Natural killer cell (primary cell): ENCODE measurements around the gene VAV1. TPM values are rescaled to one million over a fixed set of nuclear protein-coding genes. Genes with fewer than 3 reads are reported as not detected.

Source experiments
- ATAC-seq, 3 donors: fragments of 150-1000 bp in 2 of 3; fragments of 200-7000 bp in 1 of 3; cut with Tn5 transposase; 1 replicate in 1 of 3; 2 replicates in 2 of 3; pipeline ENCODE4 v1.10.0; 2021; ENCODE audit warnings: mild to moderate bottlenecking in 2 of 3, moderate library complexity in 2 of 3
- DNase-seq, 2 donors: peaks; one replicate each; pipeline versions ENCODE4 v3.0.0 to v3.0.0-alpha.2; 2013 to 2021; ENCODE audit warnings: mixed read lengths in 1 of 2
- H3K27ac ChIP-seq: one replicate; pipeline ENCODE4 v1.5.1; 2013; ENCODE audit warnings: mild to moderate bottlenecking, low read length
- H3K27me3 ChIP-seq: one replicate; pipeline ENCODE4 v1.6.1; 2013; ENCODE audit warnings: low read length; ENCODE audit not compliant: control insufficient read depth, insufficient read depth
- H3K36me3 ChIP-seq: one replicate; pipeline ENCODE4 v1.6.1; 2013; ENCODE audit warnings: low read length; ENCODE audit not compliant: control insufficient read depth, insufficient read depth
- H3K4me1 ChIP-seq: one replicate; pipeline ENCODE4 v1.6.1; 2013; ENCODE audit warnings: low read length; ENCODE audit not compliant: control insufficient read depth, insufficient read depth
- H3K4me3 ChIP-seq: one replicate; pipeline ENCODE4 v1.5.1; 2013; ENCODE audit warnings: low read length
- H3K9me3 ChIP-seq: one replicate; pipeline ENCODE4 v1.6.1; 2013; ENCODE audit warnings: low read length; ENCODE audit not compliant: control insufficient read depth, insufficient read depth
- H3K27ac Mint-ChIP-seq, 2 donors: one replicate each; pipeline ENCODE4 v1.8.0; 2022; ENCODE audit warnings: mild to moderate bottlenecking in 2 of 2, mixed read lengths in 2 of 2, moderate library complexity in 1 of 2
- H3K27me3 Mint-ChIP-seq, 2 donors: one replicate each; pipeline ENCODE4 v1.8.0; 2022; ENCODE audit warnings: low read depth in 2 of 2, mixed read lengths in 2 of 2
- H3K36me3 Mint-ChIP-seq: one replicate; pipeline ENCODE4 v1.8.0; 2022; ENCODE audit warnings: mixed read lengths
- H3K4me1 Mint-ChIP-seq, 2 donors: one replicate each; pipeline ENCODE4 v1.8.0; 2022; ENCODE audit warnings: mixed read lengths in 2 of 2
- H3K4me3 Mint-ChIP-seq: one replicate; pipeline ENCODE4 v1.8.0; 2022; ENCODE audit warnings: mild to moderate bottlenecking, moderate library complexity, mixed read lengths
- H3K9me3 Mint-ChIP-seq, 2 donors: one replicate each; pipeline ENCODE4 v1.8.0; 2022; ENCODE audit warnings: mixed read lengths in 2 of 2
- CTCF ChIP-seq: fragments of 200-600 bp; IDR thresholded peaks from one replicate; pipeline ENCODE4 v1.8.0; 2022; ENCODE audit warnings: antibody characterized with exemption
- WGBS: methylation state at CpG from one replicate; pipeline ENCODE4 v1.1.7; 2013; ENCODE audit warnings: missing lambda C conversion rate; ENCODE audit not compliant: insufficient coverage; 5-methylcytosine and 5-hydroxymethylcytosine counted together
- intact Hi-C: fragments of 100-400 bp; cut with micrococcal nuclease; formaldehyde crosslinking; loops from one replicate; pipeline ENCODE4 v1.14.2; 2022
- total RNA-seq, 4 donors: library from RNA; stranded (reverse); fragments of 120-200 nt in 1 of 4; gene quantifications; one replicate each; pipeline versions ENCODE4 v1.2.3 to v1.2.4, GENCODE V29; 2013 to 2022

The VAV1 gene
- total RNA-seq, 3 donors from 2014 or later (not counting 1 experiment from before 2014, with no cell fraction given), result 141 to 167 (median 164) TPM

GRCh38 chr19:6832412-6832811 lies 59.9 kb downstream of the VAV1 start:
- peaks cover 0 to 24% of the 10 kb centered on the region in 2 donors for H3K4me1 Mint-ChIP-seq
- TF ChIP-seq CTCF, result no peak
- peak overlapping the region; percentile 1 to 75 for H3K27ac Mint-ChIP-seq
- no peak overlapping the region for H3K4me3 Mint-ChIP-seq
- intact Hi-C loops, result no loop called here
- WGBS, result 82% methylated on average over 1 of the region's 1 CpG
- peaks cover 18% of the 10 kb centered on the region for H3K36me3 Mint-ChIP-seq
- ATAC-seq (no peak), DNase-seq (no peak)
- peaks cover 3% of the 10 kb centered on the region for H3K4me1 ChIP-seq
- H3K9me3 Mint-ChIP-seq, result no peaks in the 10 kb centered on the region
- no peak overlapping the region for H3K27ac ChIP-seq
- H3K27me3 Mint-ChIP-seq, result no peaks in the 10 kb centered on the region
- H3K4me3 ChIP-seq, result no peak overlapping the region
- no peaks in the 10 kb centered on the region for H3K9me3 ChIP-seq
- peaks cover 82% of the 10 kb centered on the region for H3K36me3 ChIP-seq
- H3K27me3 ChIP-seq, result no peaks in the 10 kb centered on the region

- peaks cover 21% of the 10 kb centered on the region for H3K36me3 Mint-ChIP-seq
- Histone ChIP-seq H3K9me3 (no peaks in the 10 kb centered on the region), H3K27ac (no peak overlapping the region), H3K4me3 (no peak overlapping the region), H3K4me1 (peaks cover 3% of the 10 kb centered on the region), H3K36me3 (peaks cover 79% of the 10 kb centered on the region), H3K27me3 (no peaks in the 10 kb centered on the region)
- H3K27me3 Mint-ChIP-seq, result no peaks in the 10 kb centered on the region
- H3K4me1 Mint-ChIP-seq, result peaks cover 0 to 23% of the 10 kb centered on the region in 2 donors
- H3K4me3 Mint-ChIP-seq, result no peak overlapping the region
- H3K9me3 Mint-ChIP-seq, result no peaks in the 10 kb centered on the region
- H3K27ac Mint-ChIP-seq, result peak overlapping the region; percentile 1 to 75
- intact Hi-C loops, result no loop called here
- TF ChIP-seq CTCF, result no peak
- DNase-seq, result no peak
- ATAC-seq, result no peak
- WGBS, result 96% methylated on average over 15 of the region's 16 CpGs
These were observed 60.8 kb downstream of the VAV1 start for GRCh38 chr19:6833166-6833790.

- WGBS, result 100% methylated on average over 1 of the region's 2 CpGs
- Histone ChIP-seq H3K4me3 (no peak overlapping the region), H3K27me3 (no peaks in the 10 kb centered on the region), H3K4me1 (no peaks in the 10 kb centered on the region), H3K27ac (no peak overlapping the region), H3K9me3 (no peaks in the 10 kb centered on the region), H3K36me3 (peaks cover 74% of the 10 kb centered on the region)
- no peak for DNase-seq
- no peak overlapping the region for H3K4me3 Mint-ChIP-seq
- H3K4me1 Mint-ChIP-seq, result peaks cover 0 to 12% of the 10 kb centered on the region in 2 donors
- no peaks in the 10 kb centered on the region for H3K27me3 Mint-ChIP-seq
- intact Hi-C loops, result no loop called here
- no peak for ATAC-seq
- no peaks in the 10 kb centered on the region for H3K9me3 Mint-ChIP-seq
- no peak overlapping the region for H3K27ac Mint-ChIP-seq
- no peak for TF ChIP-seq CTCF
- H3K36me3 Mint-ChIP-seq, result peaks cover 21% of the 10 kb centered on the region
These were observed 61.9 kb downstream of the VAV1 start for GRCh38 chr19:6834433-6834832.

- no peak for ATAC-seq
- no peak for DNase-seq
- H3K27ac Mint-ChIP-seq, result no peak overlapping the region
- TF ChIP-seq CTCF, result no peak
- WGBS, result 97% methylated on average over 3 of the region's 3 CpGs
- Histone ChIP-seq H3K4me3 (no peak overlapping the region), H3K27me3 (no peaks in the 10 kb centered on the region), H3K9me3 (no peaks in the 10 kb centered on the region), H3K27ac (no peak overlapping the region), H3K36me3 (peaks cover 64% of the 10 kb centered on the region), H3K4me1 (no peaks in the 10 kb centered on the region)
- intact Hi-C loops, result no loop called here
- no peaks in the 10 kb centered on the region for H3K27me3 Mint-ChIP-seq
- H3K4me3 Mint-ChIP-seq, result no peak overlapping the region
- peaks cover 0 to 10% of the 10 kb centered on the region in 2 donors for H3K4me1 Mint-ChIP-seq
- H3K9me3 Mint-ChIP-seq, result no peaks in the 10 kb centered on the region
- H3K36me3 Mint-ChIP-seq, result peaks cover 21% of the 10 kb centered on the region
These were observed 63.0 kb downstream of the VAV1 start for GRCh38 chr19:6835501-6835900.
